ENCODE data around the gene SYT8.
"Not testable (repeated sequence)": the region's sequence is repeated elsewhere in the genome, so short reads cannot be mapped to it uniquely, and the experiment has no call there.

The SYT8 gene

DNA sequence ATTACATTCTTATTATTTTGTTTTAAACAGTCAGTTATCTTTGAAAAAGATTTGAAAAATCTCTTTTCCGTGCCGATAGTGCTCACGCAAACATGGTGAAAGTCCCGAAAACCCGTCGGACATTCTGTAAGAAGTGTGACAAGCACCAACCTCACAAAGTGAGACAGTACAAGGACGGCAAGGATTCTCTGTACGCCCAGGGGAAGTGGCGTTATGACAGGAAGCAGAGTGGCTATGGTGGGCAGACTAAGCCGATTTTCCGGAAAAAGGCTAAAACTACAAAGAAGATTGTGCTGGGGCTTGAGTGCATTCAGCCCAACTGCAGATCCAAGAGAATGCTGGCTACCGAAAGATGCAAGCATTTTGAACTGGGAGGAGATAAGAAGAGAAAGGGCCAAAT, 42.3 kb upstream of the SYT8 start:
- no peak overlapping the region for H2AFZ ChIP-seq
- H3K4me2 ChIP-seq (ENCODE audit: low read length): no peak overlapping the region
- no peaks in the 10 kb centered on the region for H3K4me1 ChIP-seq
- H3K27me3 ChIP-seq (ENCODE audit: control insufficient read depth, insufficient read depth, low read length): no peaks in the 10 kb centered on the region
- no peaks in the 10 kb centered on the region for H3K79me2 ChIP-seq
- no peak overlapping the region for H3K9ac ChIP-seq
- H3K36me3 ChIP-seq (ENCODE audit: control insufficient read depth, insufficient read depth, low read length): no peaks in the 10 kb centered on the region
- TF ChIP-seq, protein P1, sequence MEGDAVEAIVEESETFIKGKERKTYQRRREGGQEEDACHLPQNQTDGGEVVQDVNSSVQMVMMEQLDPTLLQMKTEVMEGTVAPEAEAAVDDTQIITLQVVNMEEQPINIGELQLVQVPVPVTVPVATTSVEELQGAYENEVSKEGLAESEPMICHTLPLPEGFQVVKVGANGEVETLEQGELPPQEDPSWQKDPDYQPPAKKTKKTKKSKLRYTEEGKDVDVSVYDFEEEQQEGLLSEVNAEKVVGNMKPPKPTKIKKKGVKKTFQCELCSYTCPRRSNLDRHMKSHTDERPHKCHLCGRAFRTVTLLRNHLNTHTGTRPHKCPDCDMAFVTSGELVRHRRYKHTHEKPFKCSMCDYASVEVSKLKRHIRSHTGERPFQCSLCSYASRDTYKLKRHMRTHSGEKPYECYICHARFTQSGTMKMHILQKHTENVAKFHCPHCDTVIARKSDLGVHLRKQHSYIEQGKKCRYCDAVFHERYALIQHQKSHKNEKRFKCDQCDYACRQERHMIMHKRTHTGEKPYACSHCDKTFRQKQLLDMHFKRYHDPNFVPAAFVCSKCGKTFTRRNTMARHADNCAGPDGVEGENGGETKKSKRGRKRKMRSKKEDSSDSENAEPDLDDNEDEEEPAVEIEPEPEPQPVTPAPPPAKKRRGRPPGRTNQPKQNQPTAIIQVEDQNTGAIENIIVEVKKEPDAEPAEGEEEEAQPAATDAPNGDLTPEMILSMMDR (IDR thresholded peaks at IDR 0.05): no peak
- no peaks in the 10 kb centered on the region for H3K9me3 ChIP-seq (ENCODE audit: control insufficient read depth, low read length)
- no peak overlapping the region for H3K27ac ChIP-seq
- no peak overlapping the region for H3K4me3 ChIP-seq (ENCODE audit: low read depth, low read length)

DNA sequence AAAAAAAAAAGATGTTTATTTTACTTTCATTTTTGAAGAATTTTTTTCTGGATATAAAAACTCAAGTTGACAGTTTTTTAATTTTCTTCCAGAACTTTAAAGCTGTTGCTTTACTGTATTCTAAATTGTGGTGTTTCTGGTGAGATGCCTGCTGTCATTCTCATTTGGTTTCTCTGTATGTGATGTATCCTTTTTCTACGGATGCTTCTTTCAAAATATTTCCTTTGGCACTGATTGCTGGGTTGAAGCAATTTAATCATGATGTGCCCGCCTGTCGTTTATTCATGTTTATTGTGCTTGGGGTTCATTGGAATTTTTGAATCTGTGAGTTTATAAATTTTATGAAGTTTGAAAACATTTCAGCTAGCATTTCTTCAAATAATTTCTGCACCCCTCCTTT, 41.7 kb upstream of the SYT8 start:
- H3K4me2 ChIP-seq (ENCODE audit: low read length): no peak overlapping the region
- H3K36me3 ChIP-seq (ENCODE audit: control insufficient read depth, insufficient read depth, low read length): no peaks in the 10 kb centered on the region
- H3K27me3 ChIP-seq (ENCODE audit: control insufficient read depth, insufficient read depth, low read length): no peaks in the 10 kb centered on the region
- no peaks in the 10 kb centered on the region for H3K79me2 ChIP-seq
- H2AFZ ChIP-seq: no peak overlapping the region
- no peak overlapping the region for H3K27ac ChIP-seq
- TF ChIP-seq, protein P1 (IDR thresholded peaks at IDR 0.05): no peak
- H3K4me3 ChIP-seq (ENCODE audit: low read depth, low read length): no peak overlapping the region
- no peaks in the 10 kb centered on the region for H3K4me1 ChIP-seq
- H3K9ac ChIP-seq: no peak overlapping the region
- no peaks in the 10 kb centered on the region for H3K9me3 ChIP-seq (ENCODE audit: control insufficient read depth, low read length)

DNA sequence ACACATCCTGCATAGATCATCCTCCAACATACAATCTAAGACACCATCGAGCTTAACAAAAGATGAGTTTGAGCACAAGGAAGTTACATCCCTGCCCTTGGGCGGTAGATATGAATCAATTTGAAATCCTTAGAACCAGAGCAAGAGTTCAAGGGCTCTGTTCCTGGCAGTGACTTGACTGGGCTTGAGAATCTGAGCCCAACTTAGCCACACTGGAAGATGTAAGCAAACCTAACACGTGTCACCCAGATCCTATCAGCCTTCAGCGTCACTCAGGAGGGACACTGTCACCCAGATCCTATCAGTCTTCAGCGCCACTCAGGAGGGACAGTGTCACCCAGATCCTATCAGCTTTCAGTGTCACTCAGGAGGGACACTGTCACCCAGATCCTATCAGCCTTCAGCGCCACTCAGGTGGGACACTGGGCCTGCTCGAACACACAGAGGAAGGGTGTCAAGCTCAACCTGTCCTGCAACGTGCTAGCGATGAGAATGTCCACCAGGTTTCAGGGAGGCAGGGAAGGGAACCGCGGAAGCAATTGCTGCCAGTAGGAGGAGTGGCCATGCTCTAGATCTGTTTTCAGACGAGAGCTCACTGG, 38.3 kb upstream of the SYT8 start:
- TF ChIP-seq, protein P1 (IDR thresholded peaks at IDR 0.05): no peak
- H3K79me2 ChIP-seq: no peaks in the 10 kb centered on the region
- H3K4me3 ChIP-seq (ENCODE audit: low read depth, low read length): no peak overlapping the region
- H3K9ac ChIP-seq: no peak overlapping the region
- H2AFZ ChIP-seq: no peak overlapping the region
- H3K4me2 ChIP-seq (ENCODE audit: low read length): no peak overlapping the region
- H3K4me1 ChIP-seq: no peaks in the 10 kb centered on the region
- no peaks in the 10 kb centered on the region for H3K9me3 ChIP-seq (ENCODE audit: control insufficient read depth, low read length)
- no peaks in the 10 kb centered on the region for H3K36me3 ChIP-seq (ENCODE audit: control insufficient read depth, insufficient read depth, low read length)
- no peaks in the 10 kb centered on the region for H3K27me3 ChIP-seq (ENCODE audit: control insufficient read depth, insufficient read depth, low read length)
- H3K27ac ChIP-seq: no peak overlapping the region

DNA sequence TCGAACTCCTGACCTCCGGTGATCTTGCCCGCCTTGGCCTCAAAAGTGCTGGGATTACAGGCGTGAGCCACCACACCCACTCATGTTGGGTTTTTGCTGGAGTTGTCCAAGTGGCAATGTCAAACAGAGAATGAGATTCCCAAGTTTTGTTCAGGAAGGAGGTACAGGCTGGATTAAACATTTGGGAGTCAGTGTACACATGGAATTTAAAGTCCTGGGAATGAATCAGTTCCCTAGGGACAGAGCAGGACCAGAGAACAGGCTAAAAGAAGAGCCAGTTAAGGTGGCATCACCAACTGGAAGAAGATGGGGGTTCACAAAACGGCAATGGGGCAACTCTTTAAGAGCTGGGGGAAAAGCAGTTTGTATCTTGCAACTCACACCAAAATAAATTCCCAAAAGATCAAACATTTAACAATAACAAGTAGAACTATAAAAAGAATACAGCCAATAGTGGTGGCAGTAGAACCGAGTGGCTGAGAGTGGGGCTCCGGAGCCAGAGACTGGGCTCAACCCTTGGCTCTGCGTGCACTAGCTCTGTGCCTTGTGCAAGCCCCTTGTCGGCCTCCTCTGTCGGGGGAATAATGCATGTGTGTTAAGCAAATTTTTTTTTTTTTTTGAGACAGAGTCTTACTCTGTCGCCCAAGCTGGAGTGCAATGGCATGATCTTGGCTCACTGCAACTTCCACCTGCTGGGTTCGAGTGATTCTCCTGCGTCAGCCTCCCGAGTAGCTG, 37.2 kb upstream of the SYT8 start:
- Histone ChIP-seq H3K27ac (no peak overlapping the region), H3K36me3 (ENCODE audit: control insufficient read depth, insufficient read depth, low read length) (no peaks in the 10 kb centered on the region), H3K9ac (no peak overlapping the region), H3K27me3 (ENCODE audit: control insufficient read depth, insufficient read depth, low read length) (no peaks in the 10 kb centered on the region), H3K9me3 (ENCODE audit: control insufficient read depth, low read length) (no peaks in the 10 kb centered on the region), H3K79me2 (no peaks in the 10 kb centered on the region), H3K4me2 (ENCODE audit: low read length) (no peak overlapping the region), H3K4me1 (no peaks in the 10 kb centered on the region), H2AFZ (no peak overlapping the region), H3K4me3 (ENCODE audit: low read depth, low read length) (no peak overlapping the region)
- TF ChIP-seq, protein P1 (IDR thresholded peaks at IDR 0.05): no peak

DNA sequence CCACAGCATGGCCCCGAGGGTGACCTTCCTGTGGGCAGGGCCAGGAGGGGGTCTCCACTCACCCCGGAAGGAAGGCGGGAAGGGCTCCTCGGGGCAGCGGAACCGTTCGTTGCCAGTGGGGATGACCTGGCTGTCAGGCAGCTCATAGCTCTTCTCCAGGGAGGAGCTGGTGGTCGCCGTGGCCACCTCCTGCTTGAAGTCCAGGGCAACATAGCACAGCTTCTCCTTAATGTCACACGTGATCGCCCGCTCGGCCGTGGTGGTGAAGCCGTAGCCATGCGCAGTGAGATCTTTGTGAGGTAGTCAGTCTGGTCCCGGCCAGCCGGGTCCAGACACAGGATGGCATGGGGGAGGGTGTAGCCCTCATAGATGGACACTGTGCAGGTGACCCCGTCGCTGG, 31.5 kb upstream of the SYT8 start:
- no peaks in the 10 kb centered on the region for H3K4me1 ChIP-seq
- H3K9me3 ChIP-seq (ENCODE audit: control insufficient read depth, low read length): no peaks in the 10 kb centered on the region
- no peak overlapping the region for H2AFZ ChIP-seq
- H3K9ac ChIP-seq: no peak overlapping the region
- TF ChIP-seq, protein P1 (IDR thresholded peaks at IDR 0.05): no peak
- no peaks in the 10 kb centered on the region for H3K79me2 ChIP-seq
- no peak overlapping the region for H3K4me3 ChIP-seq (ENCODE audit: low read depth, low read length)
- H3K27me3 ChIP-seq (ENCODE audit: control insufficient read depth, insufficient read depth, low read length): no peaks in the 10 kb centered on the region
- no peaks in the 10 kb centered on the region for H3K36me3 ChIP-seq (ENCODE audit: control insufficient read depth, insufficient read depth, low read length)
- H3K4me2 ChIP-seq (ENCODE audit: low read length): no peak overlapping the region
- no peak overlapping the region for H3K27ac ChIP-seq

DNA sequence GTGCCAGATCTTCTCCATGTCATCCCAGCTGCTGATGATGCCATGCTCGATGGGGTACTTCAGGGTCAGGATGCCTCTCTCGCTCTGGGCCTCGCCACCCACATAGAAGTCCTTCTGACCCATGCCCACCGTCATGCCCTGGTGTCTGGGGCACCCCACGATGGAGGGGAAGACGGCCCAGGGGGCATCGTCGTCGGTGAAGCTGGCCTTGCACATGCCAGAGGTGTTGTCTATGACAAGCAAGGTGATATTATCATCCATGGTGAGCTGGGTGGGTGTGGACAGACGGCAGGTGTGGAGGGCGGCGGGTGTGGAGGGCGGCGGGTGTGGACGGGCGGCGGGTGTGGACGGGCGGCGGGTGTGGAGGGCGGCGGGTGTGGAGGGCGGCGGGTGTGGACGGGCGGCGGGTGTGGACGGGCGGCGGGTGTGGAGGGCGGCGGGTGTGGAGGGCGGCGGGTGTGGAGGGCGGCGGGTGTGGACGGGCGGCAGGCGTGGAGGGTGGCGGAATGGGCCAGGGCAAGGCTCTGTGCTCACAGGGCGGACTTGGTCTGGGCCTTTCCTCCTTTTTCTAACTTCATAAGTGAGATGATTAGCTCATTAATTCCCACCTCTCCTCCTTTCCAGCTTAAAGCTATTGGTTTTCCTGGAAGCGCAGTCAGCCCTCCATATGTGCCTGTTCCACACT, 30.8 kb upstream of the SYT8 start:
- H3K9ac ChIP-seq; H3K79me2 ChIP-seq; H3K27me3 ChIP-seq (ENCODE audit: control insufficient read depth, insufficient read depth, low read length); H3K4me1 ChIP-seq; H3K27ac ChIP-seq; H3K36me3 ChIP-seq (ENCODE audit: control insufficient read depth, insufficient read depth, low read length); H3K4me3 ChIP-seq (ENCODE audit: low read depth, low read length); H2AFZ ChIP-seq; H3K4me2 ChIP-seq (ENCODE audit: low read length); H3K9me3 ChIP-seq (ENCODE audit: control insufficient read depth, low read length): not testable (repeated sequence)
